ENCODE results near the gene SAFB.

- no peak for TF ChIP-seq CTCF (IDR thresholded peaks at IDR 0.05)
- no peak for TF ChIP-seq POLR2A (IDR thresholded peaks at IDR 0.05)
These were observed 73.5 kb downstream of the SAFB start for GRCh38 chr19:5696196-5697021.

Measured in body of pancreas (tissue), 4 donors.